Putamen (tissue), 1 donor: ENCODE measurements around the gene TBXA2R.

Experiments
- DNase-seq: peaks from one replicate; pipeline ENCODE4 v3.0.0-alpha.2; 2016; ENCODE audit warnings: low spot score

TBXA2R gene

DNA sequence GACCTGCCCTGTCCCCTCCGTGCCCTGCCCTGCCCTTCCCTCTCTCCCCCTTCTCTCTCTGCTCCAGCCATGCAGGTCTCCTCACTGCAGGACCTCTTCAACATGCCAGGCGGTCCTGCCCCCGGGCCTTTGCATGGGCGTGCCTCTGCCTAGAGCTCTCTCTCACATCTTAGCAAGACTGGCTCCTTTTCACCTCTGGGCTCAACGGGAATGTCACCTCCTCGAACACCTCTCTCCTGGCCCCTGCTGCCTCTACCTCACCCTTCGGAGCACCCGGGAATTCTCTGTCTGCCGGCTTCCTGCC lies 54.9 kb downstream of the TBXA2R start:
- DNase-seq = no peak

DNA sequence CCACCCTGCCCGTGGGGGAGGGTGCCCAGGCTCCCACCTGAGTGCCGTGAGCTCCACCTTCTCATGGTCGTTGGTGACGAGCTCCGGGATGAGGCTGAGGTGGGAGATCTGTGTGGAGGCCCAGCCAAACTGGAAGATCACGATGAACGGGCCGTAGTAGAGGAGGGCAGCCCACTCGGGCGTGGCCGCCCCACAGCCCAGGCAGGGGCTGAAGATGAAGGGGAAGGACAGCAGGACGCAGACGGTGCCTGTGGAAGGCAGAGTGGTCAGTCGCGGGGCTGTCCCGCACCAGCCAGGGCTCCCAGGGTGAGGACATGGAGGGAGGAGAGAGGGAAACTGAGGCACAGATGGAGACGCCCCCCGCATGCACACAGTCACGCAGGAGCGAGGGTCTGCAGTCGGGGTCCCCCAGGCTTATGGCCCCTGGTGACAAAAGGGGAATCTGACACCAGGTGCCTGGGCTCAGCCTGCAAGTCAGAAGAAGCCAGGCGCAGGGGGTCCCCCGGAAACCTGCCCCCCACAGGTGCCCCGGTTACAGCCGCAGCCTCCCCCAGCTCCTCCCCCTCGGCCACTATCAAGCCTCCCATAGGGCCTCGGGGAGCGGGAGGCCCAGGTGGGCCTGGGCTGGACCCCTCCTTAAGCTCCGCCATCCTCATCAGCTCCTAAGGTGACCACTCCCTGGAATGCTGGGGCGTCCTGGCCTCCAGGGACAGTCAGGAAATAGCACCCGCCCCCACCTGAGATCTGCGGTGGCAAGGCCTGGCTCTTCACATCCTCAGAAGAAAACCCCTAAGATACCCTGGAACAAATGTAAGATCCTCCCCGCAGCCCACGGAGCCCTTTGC lies 55.5 kb downstream of the TBXA2R start:
- DNase-seq = no peak

DNA sequence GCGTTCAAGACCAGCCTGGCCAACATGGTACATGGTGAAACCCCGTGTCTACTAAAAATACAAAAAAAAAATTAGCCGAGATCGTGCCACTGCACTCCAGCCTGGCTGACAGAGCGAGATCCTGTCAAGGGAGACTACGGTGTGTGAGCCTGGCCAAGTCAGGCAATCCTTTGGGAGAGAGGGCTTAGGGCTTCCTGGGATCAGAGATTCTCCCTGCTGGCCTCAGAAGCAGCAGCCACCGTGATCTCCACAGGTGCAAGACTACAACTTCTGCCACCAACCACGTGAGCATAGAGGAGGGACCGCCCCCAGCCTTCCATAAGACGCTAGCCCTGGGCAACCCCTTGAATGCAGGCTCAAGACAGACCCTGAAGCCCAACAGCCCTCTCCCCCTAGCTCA lies 56.9 kb downstream of the TBXA2R start:
- DNase-seq = no peak

DNA sequence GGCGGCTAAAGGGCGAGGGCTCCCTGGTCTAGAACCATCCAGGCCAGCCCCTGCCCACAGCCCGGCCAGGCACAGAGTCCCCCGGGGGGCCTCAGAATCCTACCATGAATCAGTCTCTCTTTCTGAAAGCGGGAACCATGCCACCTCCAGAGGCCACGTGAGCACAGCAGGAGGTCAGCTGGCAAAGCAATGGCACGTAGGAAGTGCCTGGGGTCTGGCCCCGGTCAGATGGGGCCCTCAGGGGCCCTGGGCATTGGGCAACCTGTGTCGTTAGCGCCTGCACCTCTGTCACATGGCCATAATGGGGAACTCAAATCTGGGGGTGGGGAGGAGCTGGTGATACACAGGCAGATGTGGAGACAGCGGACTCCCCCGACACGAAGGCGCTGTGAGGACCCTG lies 58.1 kb downstream of the TBXA2R start:
- no peak for DNase-seq

DNA sequence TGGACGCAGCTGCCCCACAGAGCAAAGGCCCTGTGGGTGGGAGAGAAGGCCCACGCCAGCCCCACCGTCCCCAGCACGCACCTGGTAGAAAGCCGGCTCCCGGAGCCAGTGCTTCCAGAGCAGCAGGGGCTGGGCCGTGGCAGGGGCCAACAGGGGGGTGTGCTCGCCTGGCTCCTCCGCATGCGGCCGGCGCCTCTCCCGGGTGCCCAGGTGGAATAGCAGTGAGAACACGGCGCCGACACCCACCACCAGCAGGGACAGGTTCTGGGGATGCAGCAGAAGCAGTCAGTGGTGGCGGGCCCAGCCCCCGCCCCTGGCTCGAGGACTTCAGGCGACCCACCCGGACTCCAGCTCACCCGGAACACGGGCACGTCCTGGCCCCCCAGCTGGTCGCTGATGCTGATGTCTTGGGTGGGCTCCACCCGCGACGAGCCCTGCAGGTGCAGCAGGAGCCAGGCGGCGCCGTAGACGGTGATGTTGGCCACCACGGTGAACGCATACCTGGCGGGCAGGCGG lies 58.9 kb downstream of the TBXA2R start:
- DNase-seq = no peak

GRCh38 chr19:3547301-3547731 lies 59.4 kb downstream of the TBXA2R start:
- no peak for DNase-seq

GRCh38 chr19:3546119-3546518 lies 60.6 kb downstream of the TBXA2R start:
- no peak for DNase-seq

- no peak for DNase-seq
Measured at GRCh38 chr19:3545669-3546034, 61.0 kb downstream of the TBXA2R start.

DNA sequence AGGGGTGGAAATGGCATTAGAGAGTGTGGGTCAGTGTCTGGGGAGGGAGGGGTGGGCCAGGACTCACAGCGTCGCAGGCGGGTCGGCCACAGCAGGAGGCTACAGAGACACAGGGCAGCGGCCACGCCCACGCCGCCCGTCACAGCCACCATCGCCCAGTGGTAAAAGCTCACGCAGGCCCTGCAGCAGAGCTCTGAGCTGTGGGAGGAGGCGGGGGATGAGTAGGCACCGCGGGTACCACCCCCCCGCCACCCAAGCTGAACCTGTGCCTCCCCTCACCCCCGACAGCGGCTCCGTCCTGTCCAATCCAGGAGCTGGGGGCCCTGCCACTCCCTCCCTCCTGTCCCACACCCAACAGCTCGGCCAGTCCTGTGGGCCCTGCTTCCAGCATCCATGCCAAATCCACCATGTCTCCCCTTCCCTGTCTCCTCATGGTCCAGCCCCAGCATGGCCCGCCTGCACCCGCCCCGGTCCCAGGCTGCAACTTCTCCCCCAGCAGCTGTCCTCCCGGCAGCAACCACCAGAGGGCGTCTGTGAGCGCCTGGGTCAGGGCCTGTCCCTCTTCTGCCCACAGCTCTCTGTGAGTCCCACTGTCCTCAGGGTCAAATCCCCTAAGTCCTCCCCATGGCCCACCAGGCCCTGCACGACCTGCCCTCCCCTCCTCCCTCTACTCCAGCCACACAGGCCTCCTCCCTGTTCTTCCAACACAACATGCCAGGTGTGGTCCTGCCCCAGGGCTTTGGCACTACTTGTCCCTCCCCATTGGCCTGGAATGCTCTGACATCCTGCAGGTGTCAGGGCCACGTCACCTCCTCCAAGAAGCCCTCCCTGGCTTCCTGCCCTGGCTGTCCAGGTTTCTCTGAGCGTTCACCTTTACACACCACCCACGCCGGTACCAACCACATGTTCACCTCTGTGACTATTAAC lies 61.7 kb downstream of the TBXA2R start:
- peak; percentile 82 for DNase-seq
